PFSK-1 (cell line): Measurements from ENCODE around the gene CKMT2.

Experiments used
- FOXP2 ChIP-seq: optimal IDR thresholded peaks from 2 replicates; pipeline ENCODE3; 2011; ENCODE audit warnings: borderline replicate concordance, control low read depth, inconsistent platforms; ENCODE audit not compliant: insufficient read depth; ENCODE audit errors: extremely low read length, extremely low read depth
- POLR2AphosphoS5 ChIP-seq: IDR thresholded peaks from 2 replicates; pipeline ENCODE4 v1.6.1; 2012; ENCODE audit warnings: low read depth, mild to moderate bottlenecking, control low read depth, low read length, moderate library complexity
- TAF1 ChIP-seq: IDR thresholded peaks from 2 replicates; pipeline ENCODE4 v1.6.1; 2012; ENCODE audit warnings: low read length, control low read depth, borderline replicate concordance; ENCODE audit not compliant: insufficient read depth
- TF ChIP-seq, protein P1 (sequence below), 2 experiments: IDR thresholded peaks; 2 replicates each; pipeline versions ENCODE4 v1.6.1 to v1.8.0; 2011 to 2012; ENCODE audit warnings: low read depth in 2 of 2, low read length in 2 of 2, control low read depth in 1 of 2, inconsistent platforms in 1 of 2, mild to moderate bottlenecking in 1 of 2, moderate library complexity in 1 of 2; ENCODE audit not compliant: insufficient read depth in 1 of 2

DNA sequence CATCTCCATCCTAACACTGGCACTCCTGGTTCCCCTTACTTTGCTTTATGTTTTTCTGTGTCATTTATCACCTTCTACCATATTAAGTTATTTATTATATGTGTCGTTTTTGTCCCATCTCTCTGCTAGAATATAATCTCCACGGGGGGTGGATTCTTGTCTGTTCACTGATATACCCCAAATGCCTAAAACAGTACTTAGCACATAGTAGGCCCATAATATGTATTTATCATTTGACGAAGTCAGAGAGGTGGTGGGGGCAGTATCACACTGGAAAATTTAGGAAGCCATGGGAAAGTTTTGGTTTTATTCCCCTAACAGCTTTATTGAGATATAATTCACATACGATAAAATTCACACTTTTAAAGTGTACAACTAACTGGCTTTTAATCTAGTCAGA, 82.7 kb downstream of the CKMT2 start:
- TF ChIP-seq POLR2AphosphoS5 (no peak), TAF1 (no peak), FOXP2 (no peak)
- TF ChIP-seq, protein P1, sequence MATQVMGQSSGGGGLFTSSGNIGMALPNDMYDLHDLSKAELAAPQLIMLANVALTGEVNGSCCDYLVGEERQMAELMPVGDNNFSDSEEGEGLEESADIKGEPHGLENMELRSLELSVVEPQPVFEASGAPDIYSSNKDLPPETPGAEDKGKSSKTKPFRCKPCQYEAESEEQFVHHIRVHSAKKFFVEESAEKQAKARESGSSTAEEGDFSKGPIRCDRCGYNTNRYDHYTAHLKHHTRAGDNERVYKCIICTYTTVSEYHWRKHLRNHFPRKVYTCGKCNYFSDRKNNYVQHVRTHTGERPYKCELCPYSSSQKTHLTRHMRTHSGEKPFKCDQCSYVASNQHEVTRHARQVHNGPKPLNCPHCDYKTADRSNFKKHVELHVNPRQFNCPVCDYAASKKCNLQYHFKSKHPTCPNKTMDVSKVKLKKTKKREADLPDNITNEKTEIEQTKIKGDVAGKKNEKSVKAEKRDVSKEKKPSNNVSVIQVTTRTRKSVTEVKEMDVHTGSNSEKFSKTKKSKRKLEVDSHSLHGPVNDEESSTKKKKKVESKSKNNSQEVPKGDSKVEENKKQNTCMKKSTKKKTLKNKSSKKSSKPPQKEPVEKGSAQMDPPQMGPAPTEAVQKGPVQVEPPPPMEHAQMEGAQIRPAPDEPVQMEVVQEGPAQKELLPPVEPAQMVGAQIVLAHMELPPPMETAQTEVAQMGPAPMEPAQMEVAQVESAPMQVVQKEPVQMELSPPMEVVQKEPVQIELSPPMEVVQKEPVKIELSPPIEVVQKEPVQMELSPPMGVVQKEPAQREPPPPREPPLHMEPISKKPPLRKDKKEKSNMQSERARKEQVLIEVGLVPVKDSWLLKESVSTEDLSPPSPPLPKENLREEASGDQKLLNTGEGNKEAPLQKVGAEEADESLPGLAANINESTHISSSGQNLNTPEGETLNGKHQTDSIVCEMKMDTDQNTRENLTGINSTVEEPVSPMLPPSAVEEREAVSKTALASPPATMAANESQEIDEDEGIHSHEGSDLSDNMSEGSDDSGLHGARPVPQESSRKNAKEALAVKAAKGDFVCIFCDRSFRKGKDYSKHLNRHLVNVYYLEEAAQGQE (IDR thresholded peaks at IDR 0.05; ENCODE audit: insufficient read depth in 1 of 2, low read depth in 2 of 2, low read length in 2 of 2): no peak
